Measurements from ENCODE around the gene THSD7B.

- TF ChIP-seq EZH2 (IDR thresholded peaks at IDR 0.05; ENCODE audit: insufficient read depth, poor library complexity, severe bottlenecking) (no peak), EZH2phosphoT487 (IDR thresholded peaks at IDR 0.05; ENCODE audit: insufficient read depth, low read depth) (no peak)
These were observed 497.2 kb downstream of the THSD7B start for GRCh38 chr2:137262594-137262993.
